GM18498 (cell line): ENCODE data around the gene MYOZ2.

Experiments used
- ATAC-seq: cut with Tn5 transposase; IDR thresholded peaks from one replicate; pipeline ENCODE4 v1.9.1; 2021; ENCODE audit warnings: mild to moderate bottlenecking, moderate library complexity; ENCODE audit not compliant: unreplicated experiment

The MYOZ2 gene

GRCh38 chr4:119190354-119190753 is 54.7 kb downstream of the MYOZ2 start:
- ATAC-seq = no peak

- ATAC-seq = no peak
Observed at GRCh38 chr4:119191505-119191904, 55.9 kb downstream of the MYOZ2 start.

GRCh38 chr4:119197772-119198212 is 62.2 kb downstream of the MYOZ2 start:
- ATAC-seq = no peak

GRCh38 chr4:119204916-119205315 is 69.3 kb downstream of the MYOZ2 start:
- no peak for ATAC-seq

DNA sequence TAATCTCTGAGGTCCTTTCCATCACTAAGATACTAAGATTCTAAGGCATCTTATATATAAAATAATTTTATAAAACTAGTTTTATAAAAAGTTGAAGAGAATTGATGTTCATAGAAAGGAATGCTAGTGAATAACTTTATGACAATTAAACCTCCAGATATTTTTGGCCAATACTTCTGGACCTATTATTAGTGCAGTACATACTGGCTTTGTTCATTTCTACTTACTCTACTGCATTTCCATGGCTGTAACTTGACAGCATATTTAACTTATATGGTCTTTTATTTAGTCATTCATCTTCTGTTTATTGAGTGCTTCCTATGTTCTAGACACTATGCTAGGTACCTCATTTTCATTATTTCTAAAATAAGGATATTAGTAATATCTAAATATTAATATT is 70.1 kb downstream of the MYOZ2 start:
- ATAC-seq = no peak

GRCh38 chr4:119206178-119206577 is 70.5 kb downstream of the MYOZ2 start:
- ATAC-seq = no peak

DNA sequence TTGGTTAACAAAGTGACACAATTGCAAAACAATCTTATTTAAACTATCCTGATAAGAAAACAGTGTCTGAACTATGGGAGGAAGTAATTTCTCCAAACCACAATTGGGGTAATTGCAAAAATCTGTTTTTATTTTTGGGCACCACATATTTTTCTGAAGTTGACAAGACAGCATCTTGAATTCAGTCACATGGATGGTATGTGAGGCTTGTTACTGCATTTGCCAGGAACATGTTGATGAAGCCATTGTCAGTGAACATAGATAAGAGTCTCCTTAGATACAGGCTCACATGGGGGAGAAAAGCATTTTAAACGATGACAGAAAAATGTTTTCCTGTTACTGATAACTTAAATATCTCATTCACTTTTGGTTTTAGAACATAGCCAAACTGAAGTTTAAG is 71.4 kb downstream of the MYOZ2 start:
- ATAC-seq = no peak

GRCh38 chr4:119209077-119209476 is 73.4 kb downstream of the MYOZ2 start:
- ATAC-seq = no peak

- ATAC-seq = no peak
Observed at GRCh38 chr4:119209586-119209985, 74.0 kb downstream of the MYOZ2 start.

- no peak for ATAC-seq
Observed at GRCh38 chr4:119210775-119211174, 75.1 kb downstream of the MYOZ2 start.

DNA sequence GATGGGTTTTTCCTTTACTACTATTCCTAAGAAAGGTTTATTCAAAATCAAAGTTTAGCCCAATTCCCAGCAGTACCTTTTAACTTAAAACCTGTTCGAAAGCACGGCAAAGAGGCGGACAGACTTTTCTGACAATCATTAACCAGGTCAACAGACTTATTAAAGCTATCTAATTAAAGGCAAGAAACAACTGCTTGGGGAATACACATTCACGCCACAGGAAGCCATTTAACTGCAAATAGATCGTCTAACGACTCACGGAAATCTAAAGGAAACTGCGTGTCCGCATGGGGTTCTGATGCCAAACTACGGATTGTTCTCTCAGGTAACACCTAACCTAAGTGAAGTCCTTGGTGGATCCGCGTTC is 76.2 kb downstream of the MYOZ2 start:
- ATAC-seq = peak; percentile 18

DNA sequence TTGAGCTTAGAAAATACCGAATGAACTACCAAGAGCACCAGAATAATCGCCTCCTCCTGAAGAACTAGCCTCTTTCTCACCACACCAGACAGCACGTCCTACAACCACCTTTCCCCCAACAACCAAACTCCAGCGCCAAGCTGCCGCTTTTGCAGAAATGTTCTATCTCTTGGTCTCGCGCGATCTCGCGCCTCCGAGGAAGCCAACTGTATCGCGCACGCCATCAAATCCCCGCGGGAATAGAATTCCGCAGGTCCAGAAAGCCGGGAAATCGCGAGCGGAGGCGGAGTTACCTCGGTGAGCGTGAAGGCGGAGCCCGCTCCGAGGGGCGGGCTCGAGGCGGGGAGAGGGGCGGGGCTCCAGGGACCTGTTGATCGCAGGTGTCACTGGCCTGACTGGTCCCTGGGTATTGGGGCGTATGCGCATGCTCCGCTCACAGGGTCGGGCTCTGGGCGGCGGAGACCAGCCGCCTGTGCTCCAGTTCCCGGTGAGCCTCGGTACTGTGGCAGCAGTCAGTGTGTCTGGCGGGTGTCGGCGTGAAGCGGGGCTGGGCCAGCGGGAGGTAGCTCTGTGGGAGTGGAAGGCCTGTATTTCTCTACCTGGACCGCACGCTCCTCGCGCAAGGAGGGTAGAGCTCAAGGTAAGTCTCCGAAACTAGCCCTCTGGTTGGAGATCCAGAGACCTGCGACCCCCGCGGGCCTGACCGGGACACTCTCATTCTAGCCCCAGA is 76.8 kb downstream of the MYOZ2 start, which contains the start of gene USP53:
Gene USP53 (plus strand): TSS at position 480 of the 730 bp plus-strand sequence. CDS start 27,047 bp downstream, outside the sequence.
- ATAC-seq = peak; percentile 96

DNA sequence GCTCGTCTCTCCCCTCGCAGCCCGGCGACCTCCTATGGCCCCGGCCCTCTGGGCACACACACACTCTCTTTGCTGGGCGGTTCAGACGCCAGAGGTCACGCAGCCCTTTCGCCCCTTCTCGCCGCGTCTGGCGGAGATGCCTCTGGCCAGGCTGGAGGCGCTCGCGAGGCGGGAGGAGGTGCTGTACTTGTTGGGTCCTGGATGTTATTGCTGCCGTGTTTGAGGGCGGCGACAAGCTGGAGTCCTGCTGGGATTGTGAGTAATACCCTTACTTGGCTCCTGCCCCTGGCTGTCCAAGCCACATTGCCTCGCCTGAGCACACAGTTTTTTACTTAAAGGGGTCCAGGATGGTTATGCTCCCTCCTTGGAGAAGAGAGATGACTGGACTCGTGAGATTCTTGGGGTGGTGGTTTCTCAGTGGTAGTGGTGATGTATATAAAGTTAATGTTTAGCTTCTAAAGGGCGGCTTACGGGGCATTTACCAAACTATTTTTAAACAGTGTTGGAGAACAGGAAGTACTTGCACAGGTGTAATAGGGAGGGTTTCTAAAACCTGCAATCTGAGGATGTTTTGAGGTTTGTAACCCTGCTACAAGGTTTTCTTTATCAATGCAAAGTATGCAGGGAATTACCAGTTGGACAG is 77.5 kb downstream of the MYOZ2 start:
- peak; percentile 59 for ATAC-seq

DNA sequence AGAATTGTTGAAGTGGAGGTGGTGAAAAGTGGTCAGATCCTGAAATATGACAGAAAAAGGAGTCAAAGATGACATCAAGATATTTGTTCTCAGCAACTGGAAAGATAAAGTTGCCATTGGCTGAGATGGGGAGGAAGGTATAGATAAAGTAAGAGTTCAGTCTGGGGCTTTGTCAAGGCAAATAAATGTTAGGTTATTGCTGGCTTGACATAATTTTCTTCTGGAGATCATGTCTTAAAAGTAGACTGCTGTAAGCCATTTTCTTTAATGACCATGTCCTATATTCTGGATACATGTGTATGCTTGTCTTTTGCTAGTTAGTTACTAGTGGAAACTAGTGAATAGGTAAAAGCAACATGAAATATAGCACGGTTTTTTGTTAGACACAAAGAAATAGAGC is 82.5 kb downstream of the MYOZ2 start:
- ATAC-seq = no peak

- ATAC-seq = no peak
Observed at GRCh38 chr4:119221412-119221811, 85.8 kb downstream of the MYOZ2 start.

GRCh38 chr4:119227690-119228089 is 92.1 kb downstream of the MYOZ2 start:
- ATAC-seq = no peak

- ATAC-seq = no peak
Observed at GRCh38 chr4:119228406-119228805, 92.8 kb downstream of the MYOZ2 start.

GRCh38 chr4:119229908-119230687 is 94.5 kb downstream of the MYOZ2 start:
- ATAC-seq = no peak

DNA sequence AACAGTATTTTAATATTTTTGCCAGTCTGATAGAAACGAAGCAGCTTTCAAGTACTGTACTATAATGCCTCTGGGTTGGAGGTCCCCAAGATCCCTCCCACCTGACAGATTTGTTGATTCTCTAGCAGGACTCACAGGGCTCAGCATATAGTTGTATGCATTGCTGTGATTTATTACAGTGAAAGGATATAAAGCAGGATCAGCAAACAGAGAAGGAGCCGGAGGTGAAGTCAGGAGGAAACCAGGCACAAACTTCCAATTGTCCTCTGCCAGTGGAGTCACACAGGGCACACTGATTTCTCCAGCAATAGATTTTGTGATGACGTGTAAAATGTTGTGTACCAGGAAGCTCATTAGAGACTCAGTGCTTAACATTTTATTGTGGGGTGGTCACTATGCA is 95.9 kb downstream of the MYOZ2 start:
- no peak for ATAC-seq

DNA sequence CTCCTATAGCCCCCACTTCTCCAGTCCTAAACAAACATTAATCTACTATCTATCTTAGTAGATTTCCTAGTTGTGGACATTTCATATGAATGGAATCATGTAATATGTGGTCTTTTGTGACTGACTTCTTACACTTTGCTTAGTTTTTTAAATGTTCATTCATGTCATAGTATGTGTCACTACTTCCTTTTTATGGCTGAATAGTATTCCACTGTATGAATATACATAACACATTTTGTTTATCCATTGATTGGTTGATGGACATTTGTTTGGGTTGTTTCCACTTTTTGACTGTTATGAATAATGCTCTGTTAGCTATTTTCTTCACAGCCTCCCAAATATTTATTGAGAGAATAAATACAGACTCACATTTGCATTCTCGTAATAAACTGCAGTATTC is 96.7 kb downstream of the MYOZ2 start:
- ATAC-seq = no peak

GRCh38 chr4:119233191-119233590 is 97.6 kb downstream of the MYOZ2 start:
- no peak for ATAC-seq

- ATAC-seq = no peak
Observed at GRCh38 chr4:119233750-119234149, 98.1 kb downstream of the MYOZ2 start.
